Inflammatory macrophage treated with lipopolysaccharide for 4 hours (primary cell): ENCODE measurements around the gene PLEKHD1.
A peak's percentile ranks its signal among the peaks of the same experiment; 100 is the strongest.

ENCODE experiments used
- DNase-seq: peaks from one replicate; pipeline ENCODE4 v3.0.0-alpha.2; 2020

PLEKHD1 gene

DNA sequence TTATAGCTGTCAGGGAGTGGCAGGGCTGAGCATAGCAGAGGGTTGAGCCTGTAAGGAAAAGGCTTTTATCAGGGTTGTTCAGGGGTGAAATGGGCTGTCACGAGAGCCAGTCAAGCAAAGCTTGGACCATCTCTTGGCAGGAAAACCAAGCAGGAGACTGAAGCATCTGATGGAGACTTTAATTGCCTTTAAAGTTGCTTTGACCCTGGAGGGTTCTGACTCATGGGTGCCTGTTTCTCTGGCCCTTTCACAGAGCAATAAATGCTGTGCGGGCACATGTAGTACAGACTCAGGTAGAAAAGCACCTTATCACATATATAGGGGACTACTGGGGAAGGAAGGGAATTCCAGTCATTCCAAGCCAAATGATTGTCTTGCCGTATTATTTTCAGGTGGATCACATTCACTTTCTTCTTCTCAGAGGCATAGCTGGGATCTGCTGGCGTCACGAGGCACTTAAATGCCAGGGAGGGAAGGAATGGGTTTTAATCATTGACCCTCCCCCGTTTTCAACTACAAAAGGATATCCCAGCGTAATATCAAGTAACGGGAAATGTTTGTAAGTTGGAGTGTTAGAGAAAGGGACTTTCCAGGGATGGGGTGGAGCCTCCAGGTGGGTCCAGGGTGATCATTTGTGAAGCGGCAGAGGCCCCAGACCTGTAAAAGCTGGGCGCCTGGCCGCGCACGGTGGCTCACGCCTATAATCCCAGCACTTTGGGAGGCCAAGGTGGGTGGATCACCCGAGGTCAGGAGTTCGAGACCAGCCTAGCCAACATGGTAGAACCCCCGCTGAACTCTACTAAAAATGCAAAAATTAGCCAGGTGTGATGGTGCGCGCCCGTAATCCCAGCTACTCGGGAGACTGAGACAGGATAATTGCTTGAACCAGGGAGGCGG lies 34.9 kb downstream of the PLEKHD1 start:
- DNase-seq, result no peak

DNA sequence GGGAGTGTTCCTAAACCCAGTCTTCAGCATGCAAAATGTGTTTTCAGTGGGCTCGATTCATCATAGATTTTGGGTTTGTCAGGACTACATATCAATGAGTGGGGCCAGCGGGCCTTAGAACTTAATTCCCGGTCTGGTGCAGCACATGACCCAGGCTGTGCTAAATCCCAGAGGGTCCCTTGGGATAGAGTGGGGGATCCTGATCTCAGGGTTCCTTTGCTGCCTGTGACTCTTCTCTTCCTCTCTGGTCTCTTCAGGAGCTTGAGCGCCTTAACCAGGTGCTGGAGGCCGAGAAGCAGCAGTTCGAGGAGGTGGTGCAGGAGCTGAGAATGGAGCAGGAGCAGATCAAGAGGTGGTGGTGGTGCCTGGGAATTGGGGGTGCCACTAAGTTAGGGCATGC lies 37.5 kb downstream of the PLEKHD1 start:
- no peak for DNase-seq

DNA sequence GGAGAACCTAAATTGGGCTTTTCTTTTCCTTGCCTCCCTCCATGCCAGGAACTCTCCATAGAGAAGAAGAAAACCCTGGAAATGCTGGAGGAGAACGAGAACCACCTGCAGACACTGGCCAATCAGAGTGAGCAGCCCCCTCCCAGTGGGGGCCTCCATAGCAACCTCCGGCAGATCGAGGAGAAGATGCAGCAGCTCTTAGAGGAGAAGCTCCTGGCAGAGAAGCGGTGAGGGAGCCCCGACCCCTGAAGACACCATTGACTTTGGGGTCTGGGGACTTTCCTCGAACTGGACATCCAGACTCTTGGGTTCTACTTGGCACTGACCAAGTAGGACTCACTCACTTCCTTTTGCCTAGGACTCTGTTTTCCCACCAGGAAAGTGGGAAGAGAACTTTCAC lies 41.4 kb downstream of the PLEKHD1 start:
- no peak for DNase-seq

DNA sequence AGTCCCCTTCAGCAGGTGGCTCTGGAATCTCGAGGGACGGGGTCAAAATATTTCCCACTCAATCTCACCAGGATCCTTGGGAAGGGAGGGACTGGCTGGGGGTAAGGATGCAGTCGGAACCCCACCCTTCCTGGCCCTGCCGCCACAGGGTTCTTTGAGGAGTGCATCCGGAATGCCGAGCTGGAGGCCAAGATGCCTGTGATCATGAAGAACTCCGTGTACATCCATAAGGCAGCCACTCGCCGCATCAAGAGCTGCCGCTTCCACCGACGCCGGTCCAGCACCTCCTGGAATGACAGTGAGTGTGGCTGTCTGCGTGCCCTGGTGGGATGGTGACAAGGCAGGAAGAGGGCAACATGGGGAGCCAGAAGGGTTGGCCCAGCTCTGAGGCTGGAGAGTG lies 43.1 kb downstream of the PLEKHD1 start:
- DNase-seq, result no peak

DNA sequence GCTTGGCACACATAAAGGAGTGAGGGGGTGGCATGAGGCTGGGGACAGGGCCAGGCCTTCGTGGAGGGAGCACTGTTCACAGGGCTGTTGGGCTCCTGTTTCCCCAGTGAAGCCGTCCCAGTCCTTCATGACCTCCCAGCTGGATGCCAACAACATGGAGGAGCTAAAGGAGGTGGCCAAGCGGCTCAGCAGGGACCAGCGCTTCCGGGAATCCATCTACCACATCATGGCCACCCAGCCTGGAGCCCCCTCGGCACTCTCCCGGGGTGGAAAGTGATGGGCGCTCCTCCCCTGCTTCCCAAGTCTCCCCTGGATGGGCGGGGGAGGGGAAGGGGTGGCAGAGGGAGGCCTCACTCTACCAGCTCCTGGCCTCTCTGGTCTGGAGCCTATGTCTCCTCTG lies 43.6 kb downstream of the PLEKHD1 start:
- no peak for DNase-seq

DNA sequence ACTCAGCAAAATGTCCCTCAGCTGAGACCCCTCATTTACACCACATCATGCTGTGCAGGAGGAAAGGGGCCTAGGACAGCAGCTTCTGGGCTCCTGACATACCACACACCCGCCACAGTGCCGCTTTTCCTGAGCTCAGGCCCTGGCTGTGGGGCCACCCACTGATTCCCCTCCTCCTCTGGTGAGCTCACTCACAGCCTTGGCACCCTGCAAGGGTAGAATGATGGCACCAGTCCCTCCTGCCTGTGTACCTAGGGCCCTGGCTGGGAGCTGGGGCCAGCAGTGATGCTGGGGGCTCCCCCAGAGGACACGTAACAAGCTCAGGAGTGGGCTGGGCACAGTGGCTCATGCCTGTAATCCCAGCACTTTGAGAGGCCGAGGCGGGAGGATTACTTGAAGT lies 44.4 kb downstream of the PLEKHD1 start:
- no peak for DNase-seq

DNA sequence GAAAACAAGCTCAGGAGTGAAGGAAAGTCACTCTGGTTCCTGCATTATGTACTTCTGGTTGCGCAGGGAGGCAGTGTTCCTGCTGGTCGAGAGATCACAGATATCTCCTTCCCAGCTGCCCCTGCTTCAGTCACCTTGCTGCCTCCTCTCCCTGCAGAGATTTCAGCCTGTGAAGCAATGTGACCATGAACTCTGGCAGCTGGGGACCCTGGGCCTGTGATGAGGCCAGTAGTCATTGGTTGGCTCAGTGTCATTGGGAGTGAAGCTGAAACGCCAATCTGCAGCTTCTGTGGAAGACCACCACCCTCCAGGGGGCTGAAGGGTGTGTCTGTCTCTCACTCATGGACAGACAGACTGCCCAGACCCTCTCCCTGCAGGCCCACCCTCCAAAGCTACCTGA lies 45.0 kb downstream of the PLEKHD1 start:
- DNase-seq, result no peak

DNA sequence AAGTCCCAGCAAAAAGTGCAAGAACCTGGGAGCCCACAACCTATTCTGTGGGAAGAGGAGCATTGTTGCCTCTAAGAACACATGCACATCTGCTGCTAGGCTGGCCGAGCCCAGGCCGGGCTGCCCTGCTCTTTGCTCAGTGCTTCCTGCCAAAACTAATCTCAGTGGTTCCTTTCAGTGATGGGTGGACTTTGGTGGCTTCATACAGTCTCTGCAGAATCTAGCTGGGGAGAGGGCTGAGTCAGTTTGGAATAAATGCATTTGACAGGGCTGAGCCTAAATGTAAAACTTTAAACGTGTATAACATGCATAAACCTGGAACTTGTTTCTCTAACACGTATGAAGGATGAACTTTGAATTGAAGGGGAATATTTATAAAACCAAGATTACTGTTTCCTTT lies 45.6 kb downstream of the PLEKHD1 start:
- no peak for DNase-seq

DNA sequence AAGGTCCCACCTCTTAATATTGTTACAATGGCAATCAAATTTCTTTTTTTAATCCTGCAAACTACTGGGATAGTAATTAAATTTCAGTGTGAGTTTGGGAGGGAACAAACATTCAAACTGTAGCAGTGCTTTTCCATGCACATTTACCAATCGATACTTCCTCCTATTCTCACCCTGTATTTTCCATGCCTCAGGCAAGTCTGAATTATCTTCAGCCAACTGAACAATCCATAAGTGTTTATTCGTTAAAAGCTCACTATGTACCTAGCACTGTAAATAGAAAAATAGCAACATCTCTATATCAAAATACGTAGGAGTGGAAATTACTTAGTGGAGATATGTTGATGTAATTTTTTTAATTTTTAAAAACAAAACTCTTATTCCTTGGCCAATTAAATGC lies 46.6 kb downstream of the PLEKHD1 start:
- DNase-seq, result no peak

DNA sequence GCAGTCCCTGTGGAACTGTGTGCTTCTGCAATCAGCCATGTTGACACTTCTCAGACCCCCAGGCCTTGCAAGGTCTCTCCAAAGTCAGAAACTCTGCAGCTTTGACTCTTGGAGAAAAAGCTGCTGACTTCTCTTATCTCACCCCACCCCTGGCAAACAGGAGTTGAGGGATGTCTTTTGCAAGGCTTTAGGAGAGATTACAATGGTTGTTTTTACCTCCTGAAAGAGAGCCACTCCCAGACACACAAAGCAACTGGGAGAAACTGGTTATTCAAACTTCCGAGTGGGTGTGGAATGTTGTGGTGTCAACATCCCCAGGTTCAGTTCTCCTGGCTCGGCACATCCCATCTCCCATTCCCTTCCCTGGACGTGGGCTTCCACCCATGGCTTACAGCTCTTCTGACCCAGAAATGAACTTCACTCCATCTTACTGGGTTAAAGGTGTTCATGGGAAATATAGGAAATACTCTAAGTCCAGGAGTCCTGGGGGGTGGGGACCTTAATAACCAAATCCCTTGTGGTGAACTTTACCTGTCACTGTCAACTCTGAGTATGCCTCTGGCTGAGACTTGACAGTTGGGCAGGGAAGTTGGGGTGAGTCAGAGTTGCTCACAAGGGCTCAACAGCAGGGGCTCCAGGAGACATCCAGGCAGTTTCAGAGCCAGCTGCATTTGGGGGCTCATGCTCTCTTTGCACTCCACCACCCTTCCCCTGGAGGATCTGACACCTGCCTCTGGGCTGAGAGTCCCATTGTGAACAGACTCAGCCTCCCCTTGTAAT lies 48.2 kb downstream of the PLEKHD1 start:
- no peak for DNase-seq

DNA sequence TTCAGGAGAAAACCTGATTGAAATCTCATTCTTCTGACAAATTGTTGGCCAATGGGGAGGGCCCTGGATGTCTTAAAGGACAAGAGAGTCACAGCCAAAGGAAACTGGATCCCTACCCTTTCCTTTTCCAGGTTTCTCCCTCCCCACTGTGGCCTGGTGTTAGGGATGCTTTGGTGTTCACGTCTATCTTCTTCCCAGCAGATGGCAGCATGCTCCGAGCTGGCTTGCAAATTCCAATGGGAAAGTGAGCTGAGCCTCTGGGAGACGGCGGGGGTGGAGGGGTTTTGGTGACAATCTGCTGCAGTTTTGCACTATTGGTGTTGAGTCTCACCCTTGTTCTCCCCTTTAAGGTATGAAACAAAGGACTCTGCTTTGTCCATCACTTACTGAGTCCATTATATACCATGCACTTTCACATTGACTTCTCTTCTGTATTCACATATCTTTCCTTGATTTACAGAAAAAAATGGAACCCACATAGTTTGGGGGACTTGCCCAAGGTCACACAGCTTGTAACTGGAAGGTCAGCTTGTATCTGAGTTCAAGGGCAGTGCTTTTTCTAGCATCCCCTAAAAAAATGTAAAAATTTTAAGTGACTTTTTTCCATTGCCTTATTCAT lies 50.8 kb downstream of the PLEKHD1 start:
- peak; percentile 21 for DNase-seq

DNA sequence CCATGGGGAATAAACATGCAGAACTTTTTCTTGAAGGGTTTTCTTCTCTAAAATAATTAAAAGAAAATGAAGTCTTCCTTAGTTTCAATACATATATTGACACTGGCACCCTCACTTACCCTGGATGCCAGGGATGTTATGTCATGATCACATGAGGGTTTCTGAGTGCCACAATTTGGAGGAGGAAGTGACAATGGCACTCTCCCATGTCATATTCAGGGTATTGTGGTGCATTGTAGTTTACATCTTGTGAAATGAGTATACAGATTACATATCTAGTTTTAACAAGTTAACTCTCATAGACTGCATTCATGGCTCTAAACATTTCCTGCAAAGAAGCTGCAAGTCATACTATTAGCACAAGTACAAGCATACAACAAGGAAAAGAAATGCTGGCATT lies 52.4 kb downstream of the PLEKHD1 start:
- DNase-seq, result peak; percentile 89

DNA sequence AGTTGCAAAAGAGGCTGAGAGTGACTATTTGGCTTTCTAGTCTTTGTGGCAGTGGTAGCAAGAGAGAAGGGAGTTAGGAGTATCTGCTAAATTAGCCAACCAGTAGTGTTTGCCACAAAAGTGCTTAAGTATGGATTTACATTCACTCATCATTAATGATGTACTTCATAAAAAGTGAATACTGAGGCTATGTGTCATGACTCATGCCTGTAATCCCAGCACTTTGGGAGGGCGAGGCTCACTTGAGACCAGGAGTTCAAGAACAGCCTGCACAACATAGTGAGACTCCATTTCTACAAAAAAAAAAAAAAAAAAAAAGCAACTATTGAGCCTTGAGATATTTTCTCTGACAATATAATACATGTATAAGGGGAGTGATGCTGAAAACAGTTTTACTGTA lies 53.4 kb downstream of the PLEKHD1 start:
- peak; percentile 25 for DNase-seq

DNA sequence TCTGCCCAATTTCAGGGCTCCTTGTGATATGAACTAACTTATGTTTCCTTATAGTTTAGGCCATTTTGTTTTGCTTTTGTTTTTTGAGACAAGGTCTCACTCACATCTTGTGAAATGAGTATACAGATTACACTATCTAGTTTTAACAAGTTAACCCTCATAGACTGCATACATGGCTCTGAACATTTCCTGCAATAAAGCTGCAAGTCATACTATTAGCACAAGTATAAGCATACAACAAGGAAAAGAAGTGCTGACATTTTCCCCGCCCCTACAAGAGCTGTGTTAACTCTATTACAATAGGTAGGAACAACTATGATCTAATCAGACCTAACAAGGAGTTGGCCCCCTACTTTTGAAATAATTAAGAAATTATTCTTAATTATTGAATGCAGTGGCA lies 54.2 kb downstream of the PLEKHD1 start:
- DNase-seq, result peak; percentile 43

DNA sequence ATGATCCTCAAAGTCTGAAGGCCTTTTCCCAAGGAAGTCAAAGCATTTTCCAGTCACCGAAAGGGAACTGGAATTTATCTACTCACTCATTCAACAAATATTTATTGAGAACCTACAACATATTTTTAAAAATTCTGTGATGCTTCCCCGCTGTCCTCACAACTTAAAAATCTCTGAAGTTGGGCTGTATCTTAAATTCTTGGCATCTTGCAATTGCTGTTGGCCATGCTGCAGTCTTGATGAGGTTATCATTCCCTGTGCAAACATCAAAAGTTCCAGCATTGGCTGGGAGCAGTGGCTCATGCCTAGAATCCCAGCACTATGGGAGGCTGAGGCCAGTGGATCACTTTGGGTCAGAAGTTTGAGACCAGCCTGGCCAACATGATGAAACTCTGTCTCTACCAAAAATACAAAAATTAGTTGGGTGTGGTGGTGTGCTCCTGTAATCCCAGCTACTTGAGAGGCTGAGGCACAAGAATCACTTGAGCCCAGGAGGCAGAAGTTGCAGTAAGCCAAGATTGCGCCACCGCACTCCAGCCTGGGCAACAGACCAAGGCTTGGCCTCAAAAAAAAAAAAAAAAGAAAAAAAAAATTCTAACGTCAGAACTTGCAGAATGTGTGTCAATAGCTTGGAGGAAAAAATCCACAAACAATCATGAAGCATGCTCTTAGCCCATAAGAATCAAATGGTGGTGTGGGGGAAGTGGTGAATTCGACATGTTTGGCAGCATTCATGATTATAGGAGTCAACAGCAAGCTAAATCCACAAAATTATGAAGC lies 55.3 kb downstream of the PLEKHD1 start:
- DNase-seq, result peak; percentile 85

DNA sequence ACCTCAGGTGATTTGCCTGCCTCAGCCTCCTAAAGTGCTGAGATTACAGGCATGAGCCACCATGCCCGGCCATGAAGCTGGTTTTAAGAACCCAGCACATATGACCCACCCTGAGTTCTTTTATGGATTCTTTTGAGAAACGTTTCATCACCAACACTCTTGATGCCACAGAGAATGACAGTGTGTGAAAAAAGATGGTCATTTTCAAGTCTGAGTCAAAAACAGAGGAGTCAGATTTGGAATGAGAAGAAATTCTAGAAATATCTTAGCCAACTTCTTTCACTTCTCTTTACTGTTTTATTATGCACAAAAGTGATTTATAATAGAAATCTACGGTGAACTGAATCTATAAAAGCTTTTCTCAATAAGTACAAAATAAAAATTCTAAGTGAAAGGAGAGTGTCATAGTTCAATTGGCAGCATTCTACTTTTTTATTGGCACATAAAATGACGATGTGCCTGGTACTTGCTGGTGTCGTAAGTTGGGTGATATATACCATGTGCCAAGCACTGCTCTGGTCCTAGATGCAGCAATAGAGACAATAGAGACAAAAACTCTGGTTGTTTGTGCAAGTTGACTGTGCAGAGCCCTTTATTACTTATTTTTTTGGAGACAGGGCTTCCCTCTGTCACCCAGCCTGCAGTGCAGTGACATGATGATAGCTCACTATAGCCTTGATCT lies 56.3 kb downstream of the PLEKHD1 start:
- DNase-seq, result peak; percentile 70

DNA sequence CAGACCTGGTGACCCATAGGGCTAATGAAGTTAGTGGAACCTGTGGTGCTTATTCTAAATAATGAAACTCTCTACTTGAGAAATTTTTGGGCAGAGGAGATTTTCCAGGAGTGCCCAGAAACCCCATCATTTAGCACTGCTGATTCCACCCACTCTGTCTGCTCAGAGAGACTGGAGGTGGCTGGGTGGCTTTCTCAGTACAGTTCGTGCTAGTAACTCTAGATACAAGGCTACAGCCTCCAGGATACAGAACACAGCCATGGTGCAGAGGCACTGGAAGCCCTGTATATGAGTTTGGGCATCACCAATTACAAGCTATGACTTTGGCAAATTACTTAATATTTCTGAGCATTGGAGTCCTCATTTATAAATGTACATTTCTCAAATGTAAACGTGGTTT lies 57.8 kb downstream of the PLEKHD1 start:
- DNase-seq, result no peak

DNA sequence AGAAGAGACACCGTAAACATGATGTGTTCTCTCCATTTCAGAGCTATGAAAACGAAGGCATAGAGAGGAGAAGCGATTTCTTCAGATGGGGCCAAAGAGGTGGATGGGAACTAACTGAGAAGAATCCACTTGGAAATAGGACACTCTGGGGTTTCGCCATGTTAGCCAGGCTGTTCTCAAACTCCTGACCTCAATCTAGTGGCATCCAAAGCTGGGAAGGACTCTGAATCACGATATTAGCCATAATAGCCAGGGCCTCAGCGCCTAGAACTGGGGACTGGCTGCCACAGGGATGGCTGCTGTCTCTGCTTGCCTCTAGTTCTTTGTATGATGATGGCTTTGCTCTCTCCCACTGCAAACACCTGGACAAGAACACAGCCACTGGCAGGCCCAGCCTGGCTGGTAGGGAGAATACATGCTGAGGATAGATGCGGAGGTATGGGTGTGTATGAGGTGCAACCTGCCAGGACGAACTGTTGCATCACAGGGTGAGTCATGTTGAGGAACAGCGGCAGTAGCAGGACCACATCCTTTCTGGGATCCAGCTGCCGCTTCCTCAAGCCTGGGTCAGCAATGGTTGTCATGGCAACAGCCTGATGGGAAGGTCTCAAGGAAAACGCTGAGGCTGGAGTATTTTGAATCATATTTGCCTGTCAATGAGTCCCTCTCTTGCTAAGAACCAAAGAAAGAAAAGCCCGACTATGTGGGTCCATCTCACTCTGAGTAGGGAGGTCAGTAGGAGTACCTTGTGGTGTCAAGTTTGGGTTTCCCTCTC lies 59.0 kb downstream of the PLEKHD1 start:
- peak; percentile 76 for DNase-seq

DNA sequence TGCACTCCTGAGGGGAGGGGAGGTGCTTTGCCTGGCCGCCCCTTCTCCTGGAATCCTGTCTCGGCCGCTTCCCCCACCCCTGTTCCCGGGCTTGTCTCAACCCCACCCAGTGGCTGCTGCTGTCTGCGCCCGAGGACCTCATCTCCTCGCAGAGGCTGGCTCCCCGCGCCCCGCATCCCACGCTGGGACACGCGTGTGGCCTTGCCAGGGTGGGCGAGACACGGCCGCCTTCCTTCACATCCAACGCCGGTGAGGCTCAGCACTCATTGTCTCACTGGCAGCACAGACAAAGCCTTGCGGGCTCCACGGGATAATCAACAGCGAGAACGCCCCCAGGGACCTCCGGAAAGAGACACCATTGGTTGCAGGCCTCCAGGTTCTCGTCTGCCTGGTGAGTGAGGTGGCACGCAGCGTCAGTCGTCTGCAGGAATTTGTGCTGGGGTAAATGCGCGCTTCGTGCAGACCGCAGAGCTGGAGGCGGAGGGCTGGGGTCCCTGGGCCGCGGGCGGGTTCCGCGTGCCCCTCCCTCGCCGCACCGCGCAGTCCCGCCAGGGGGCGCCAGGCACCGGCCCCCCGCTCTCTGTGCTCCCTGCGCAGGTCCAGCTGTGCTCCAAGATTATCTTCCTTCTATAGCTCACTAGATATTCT lies 63.3 kb downstream of the PLEKHD1 start:
- DNase-seq, result no peak

DNA sequence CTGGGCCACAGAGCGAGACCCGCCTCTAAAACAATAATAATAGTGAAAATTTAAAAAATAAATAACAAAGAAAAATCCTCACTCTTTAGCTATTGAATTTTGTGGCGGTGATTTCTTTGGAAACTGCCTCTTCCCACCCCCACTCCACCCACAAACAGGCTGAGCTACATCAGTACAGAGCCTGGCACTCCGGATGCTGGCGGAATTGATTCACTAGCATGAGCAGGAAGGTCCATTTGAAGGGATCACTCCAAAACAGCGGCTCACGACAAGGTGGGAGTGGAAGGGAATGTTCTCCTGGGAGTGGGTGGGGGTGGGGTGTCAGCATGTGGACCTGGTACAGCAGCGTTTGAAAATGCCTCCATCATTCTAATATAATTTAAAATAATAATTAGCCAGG lies 64.0 kb downstream of the PLEKHD1 start:
- DNase-seq, result no peak

DNA sequence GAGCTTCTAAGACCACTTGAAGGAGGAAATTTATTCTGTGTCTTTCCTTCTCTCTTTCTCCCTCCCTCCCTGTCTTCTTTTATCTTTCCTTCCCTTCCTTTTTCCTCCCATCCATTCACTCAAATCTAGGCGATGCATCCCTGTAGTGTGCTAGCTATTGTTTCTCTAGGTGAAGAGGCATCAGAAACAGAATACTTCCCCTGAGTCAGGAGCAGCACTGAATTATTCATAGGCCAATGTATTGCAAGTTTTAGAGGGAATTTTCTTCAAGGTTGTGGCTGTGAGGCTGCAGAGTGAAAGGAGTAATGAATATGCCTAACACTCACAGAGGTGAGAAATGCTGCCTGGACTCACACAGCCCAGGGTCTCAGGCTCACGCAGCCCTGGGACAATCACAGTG lies 67.0 kb downstream of the PLEKHD1 start:
- DNase-seq, result no peak
